Fibroblast of the aortic adventitia (primary cell): Measurements from ENCODE around the gene MSN. TPM values are rescaled to one million over a fixed set of nuclear protein-coding genes. Genes with fewer than 3 reads are reported as not detected.

Source experiments
- DNase-seq: peaks from one replicate; pipeline ENCODE4 v3.0.0-alpha.2; 2010; ENCODE audit warnings: low read depth
- H3K4me3 ChIP-seq: 2 replicates; pipeline ENCODE4 v1.5.1; 2011; ENCODE audit warnings: low read depth, mild to moderate bottlenecking, control low read depth, low read length, moderate library complexity
- total RNA-seq: library from RNA; depleted of rRNA; stranded (reverse); fragments of >200 nt; gene quantifications from 2 replicates; pipeline ENCODE4 v1.2.3, GENCODE V29; 2012; ENCODE audit warnings: low replicate concordance
- TF ChIP-seq, protein P1 (sequence below): IDR thresholded peaks from 2 replicates; pipeline ENCODE4 v1.5.1; 2011; ENCODE audit warnings: mild to moderate bottlenecking, low read length, control low read depth, inconsistent platforms; ENCODE audit not compliant: insufficient read depth

MSN gene
- total RNA-seq, 1 donor = 335 TPM

DNA sequence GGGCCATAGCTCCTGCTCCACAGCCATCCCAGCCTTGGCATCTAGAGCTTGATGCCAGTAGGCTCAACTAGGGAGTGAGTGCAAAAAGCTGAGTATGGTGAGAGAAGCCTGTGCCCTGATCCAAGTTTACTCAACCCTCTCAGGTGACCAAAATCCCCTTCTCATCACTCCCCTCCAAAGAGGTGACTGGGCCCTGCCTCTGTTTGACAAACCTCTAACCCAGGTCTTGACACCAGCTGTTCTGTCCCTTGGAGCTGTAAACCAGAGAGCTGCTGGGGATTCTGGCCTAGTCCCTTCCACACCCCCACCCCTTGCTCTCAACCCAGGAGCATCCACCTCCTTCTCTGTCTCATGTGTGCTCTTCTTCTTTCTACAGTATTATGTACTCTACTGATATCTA is 73.5 kb downstream of the MSN start:
- TF ChIP-seq, protein P1, sequence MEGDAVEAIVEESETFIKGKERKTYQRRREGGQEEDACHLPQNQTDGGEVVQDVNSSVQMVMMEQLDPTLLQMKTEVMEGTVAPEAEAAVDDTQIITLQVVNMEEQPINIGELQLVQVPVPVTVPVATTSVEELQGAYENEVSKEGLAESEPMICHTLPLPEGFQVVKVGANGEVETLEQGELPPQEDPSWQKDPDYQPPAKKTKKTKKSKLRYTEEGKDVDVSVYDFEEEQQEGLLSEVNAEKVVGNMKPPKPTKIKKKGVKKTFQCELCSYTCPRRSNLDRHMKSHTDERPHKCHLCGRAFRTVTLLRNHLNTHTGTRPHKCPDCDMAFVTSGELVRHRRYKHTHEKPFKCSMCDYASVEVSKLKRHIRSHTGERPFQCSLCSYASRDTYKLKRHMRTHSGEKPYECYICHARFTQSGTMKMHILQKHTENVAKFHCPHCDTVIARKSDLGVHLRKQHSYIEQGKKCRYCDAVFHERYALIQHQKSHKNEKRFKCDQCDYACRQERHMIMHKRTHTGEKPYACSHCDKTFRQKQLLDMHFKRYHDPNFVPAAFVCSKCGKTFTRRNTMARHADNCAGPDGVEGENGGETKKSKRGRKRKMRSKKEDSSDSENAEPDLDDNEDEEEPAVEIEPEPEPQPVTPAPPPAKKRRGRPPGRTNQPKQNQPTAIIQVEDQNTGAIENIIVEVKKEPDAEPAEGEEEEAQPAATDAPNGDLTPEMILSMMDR = no peak
- H3K4me3 ChIP-seq = no peak overlapping the region
- no peak for DNase-seq

- DNase-seq = no peak
- TF ChIP-seq, protein P1 = no peak
- no peak overlapping the region for H3K4me3 ChIP-seq
These were observed 74.4 kb downstream of the MSN start for GRCh38 chrX:65741823-65742222.

DNA sequence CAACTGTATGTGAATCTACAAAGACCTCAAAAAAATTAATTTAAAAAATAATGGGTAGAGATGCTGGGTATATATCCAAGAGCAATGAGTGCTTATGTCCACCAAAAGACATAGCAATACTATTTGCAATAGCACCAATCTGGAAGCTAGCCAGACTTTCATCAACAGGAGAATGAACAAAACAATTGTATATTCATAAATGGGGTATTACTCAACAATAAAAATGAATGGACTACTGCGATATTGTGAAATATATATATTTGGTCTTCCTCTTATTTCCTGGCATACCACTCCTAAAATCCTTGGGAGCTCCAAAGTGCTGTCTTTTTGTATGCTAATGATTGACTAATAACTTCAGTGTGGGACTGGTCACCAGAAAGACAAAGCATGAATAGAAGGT is 77.5 kb downstream of the MSN start:
- DNase-seq = peak; percentile 72
- H3K4me3 ChIP-seq = no peak overlapping the region
- TF ChIP-seq, protein P1 = no peak

DNA sequence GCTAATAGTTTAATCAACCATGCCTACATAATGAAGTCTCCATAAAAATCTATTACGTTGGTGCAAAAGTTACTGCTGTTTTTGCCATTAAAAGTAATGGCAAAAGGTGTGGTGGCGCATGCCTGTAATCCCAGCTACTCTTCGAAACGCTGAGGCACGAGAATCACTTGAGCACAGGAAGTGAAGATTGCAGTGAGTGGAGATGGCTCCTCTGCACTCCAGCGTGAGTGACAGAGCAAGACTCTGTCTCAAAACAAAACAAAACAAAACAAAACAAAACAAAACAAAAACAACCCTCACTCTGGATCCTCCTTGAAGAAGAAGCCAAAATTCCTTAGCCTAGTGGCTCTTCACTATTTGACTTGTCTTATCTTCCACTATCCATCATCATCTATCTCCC is 78.0 kb downstream of the MSN start:
- no peak overlapping the region for H3K4me3 ChIP-seq
- DNase-seq = no peak
- TF ChIP-seq, protein P1 = no peak

GRCh38 chrX:65745992-65746391 is 78.5 kb downstream of the MSN start:
- DNase-seq = peak; percentile 7
- H3K4me3 ChIP-seq = no peak overlapping the region
- TF ChIP-seq, protein P1 = no peak

DNA sequence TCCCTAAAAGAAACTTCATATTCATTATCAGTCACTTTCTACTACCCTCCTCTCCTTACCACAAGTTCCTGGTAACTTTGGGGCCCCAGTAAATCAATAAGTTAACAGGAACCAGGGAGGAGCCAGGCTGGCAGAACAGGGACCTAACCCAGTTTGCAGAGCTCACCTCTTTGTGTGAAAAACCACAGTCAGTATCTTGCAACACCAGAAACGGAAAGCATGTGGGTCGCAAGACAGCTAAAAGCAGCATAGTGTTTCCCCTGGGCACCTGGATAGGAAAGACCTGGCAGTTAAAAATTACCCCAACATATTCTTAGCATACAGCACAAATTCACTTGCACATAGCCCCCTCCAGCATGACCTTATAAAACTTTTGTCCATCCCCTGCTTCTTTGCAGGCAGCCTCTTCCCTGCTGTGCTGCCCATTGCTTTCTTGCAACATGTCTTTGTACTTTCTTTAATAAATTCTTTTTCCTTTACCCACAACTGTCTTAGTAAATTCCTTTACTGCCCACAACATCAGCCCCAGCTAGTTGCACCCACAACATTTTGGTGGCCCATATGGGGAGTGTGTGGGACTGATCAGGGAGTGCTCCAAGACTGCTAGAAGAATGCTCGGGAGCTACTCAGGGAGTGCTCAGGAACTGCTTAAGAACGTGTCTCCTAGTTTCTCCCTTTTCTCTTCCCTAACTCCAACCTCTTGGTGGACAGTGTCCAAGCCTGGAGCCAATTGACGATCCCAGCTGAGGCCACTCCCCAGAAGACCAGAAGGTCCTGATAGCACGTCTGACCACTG is 83.4 kb downstream of the MSN start:
- no peak for DNase-seq
- TF ChIP-seq, protein P1 = no peak
- no peak overlapping the region for H3K4me3 ChIP-seq

GRCh38 chrX:65751519-65751918 is 84.1 kb downstream of the MSN start:
- no peak for DNase-seq
- TF ChIP-seq, protein P1 = no peak
- no peak overlapping the region for H3K4me3 ChIP-seq
